ENCODE measurements around the gene SIVA1. TPM values are rescaled to one million over a fixed set of nuclear protein-coding genes. Genes with fewer than 3 reads are reported as not detected.

The SIVA1 gene
- total RNA-seq, 1 experiment from 2014 or later: 105 TPM

DNA sequence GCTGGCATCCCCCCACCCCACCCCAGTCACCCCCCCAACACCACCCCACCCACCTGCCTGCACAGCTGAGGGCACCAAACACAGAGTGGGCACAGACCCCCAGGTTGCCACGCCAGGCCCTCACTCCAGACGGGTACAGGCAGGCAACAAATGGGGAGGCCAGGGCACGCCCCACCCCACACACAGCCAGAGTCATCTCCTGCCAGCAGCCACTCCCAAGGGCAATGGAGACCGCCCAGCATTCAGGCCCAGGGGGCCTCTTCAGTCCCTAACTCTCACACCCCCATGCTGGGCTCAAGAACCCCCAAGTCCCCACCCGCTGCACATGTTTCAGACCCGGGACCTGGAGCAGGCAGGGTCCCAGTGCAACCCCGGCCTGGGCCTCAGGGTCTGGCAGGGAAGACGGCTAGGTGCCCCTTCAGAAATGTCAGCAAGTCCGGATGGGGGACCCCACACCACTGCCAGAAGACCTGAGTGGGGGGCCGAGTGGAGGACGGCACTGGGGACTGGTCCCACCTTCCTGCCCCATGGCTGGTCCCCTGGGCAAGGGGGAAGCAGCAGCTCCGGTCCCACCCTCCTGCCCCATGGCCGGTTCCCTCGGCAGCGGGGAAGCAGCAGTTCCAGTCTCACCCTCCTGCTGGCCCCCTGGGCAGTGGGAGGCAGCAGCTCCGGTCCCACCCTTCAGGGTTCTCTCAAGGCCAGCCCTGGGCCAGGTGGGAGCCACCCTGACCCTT, 30.7 kb downstream of the SIVA1 start:
- intact Hi-C loops (cut with micrococcal nuclease; ENCODE audit: unreplicated experiment): no loop called here
- no TSS peak for BruUV-seq (replicated peaks)
- CTCF ChIA-PET: no interaction called here

GRCh38 chr14:104784218-104784568, 31.2 kb downstream of the SIVA1 start:
- no peaks in the 10 kb centered on the region for H3K27me3 Mint-ChIP-seq (ENCODE audit: insufficient read depth, unreplicated experiment)
- no peaks in the 10 kb centered on the region for H3K9me3 Mint-ChIP-seq (ENCODE audit: unreplicated experiment)
- no peaks in the 10 kb centered on the region for H3K4me1 ChIP-seq
- no peak overlapping the region for H3K27ac Mint-ChIP-seq (ENCODE audit: unreplicated experiment)
- no peak overlapping the region for H3K4me3 Mint-ChIP-seq (ENCODE audit: unreplicated experiment)
- TF ChIP-seq, protein P1, sequence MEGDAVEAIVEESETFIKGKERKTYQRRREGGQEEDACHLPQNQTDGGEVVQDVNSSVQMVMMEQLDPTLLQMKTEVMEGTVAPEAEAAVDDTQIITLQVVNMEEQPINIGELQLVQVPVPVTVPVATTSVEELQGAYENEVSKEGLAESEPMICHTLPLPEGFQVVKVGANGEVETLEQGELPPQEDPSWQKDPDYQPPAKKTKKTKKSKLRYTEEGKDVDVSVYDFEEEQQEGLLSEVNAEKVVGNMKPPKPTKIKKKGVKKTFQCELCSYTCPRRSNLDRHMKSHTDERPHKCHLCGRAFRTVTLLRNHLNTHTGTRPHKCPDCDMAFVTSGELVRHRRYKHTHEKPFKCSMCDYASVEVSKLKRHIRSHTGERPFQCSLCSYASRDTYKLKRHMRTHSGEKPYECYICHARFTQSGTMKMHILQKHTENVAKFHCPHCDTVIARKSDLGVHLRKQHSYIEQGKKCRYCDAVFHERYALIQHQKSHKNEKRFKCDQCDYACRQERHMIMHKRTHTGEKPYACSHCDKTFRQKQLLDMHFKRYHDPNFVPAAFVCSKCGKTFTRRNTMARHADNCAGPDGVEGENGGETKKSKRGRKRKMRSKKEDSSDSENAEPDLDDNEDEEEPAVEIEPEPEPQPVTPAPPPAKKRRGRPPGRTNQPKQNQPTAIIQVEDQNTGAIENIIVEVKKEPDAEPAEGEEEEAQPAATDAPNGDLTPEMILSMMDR (IDR thresholded peaks at IDR 0.05; ENCODE audit: insufficient read depth in 1 of 2, low read depth in 1 of 2, low read length in 1 of 2, severe bottlenecking in 1 of 2, unreplicated experiment in 1 of 2): no peak
- no peak for DNase-seq
- H3K9me3 ChIP-seq: no peaks in the 10 kb centered on the region
- H3K27me3 ChIP-seq (replicated peaks; ENCODE audit: control insufficient read depth, insufficient read depth, low read length): no peaks in the 10 kb centered on the region
- no peak overlapping the region for H3K4me3 ChIP-seq (ENCODE audit: low read depth, low read length)
- H3K4me1 Mint-ChIP-seq (ENCODE audit: low read depth, unreplicated experiment): no peaks in the 10 kb centered on the region
- POLR2A ChIA-PET: no interaction called here
- no peaks in the 10 kb centered on the region; the same call in 1 of the 2 replicates for H3K36me3 ChIP-seq (ENCODE audit: control insufficient read depth, insufficient read depth, low read length)
- intact Hi-C loops (cut with micrococcal nuclease; ENCODE audit: unreplicated experiment): no loop called here
- peaks cover 6% of the 10 kb centered on the region for H3K36me3 Mint-ChIP-seq (ENCODE audit: insufficient read depth, unreplicated experiment)
- CTCF ChIA-PET: no interaction called here
- BruUV-seq (replicated peaks): no TSS peak

More for the DNA sequence above, 30.7 kb downstream of the SIVA1 start:
- H3K4me3 Mint-ChIP-seq (ENCODE audit: unreplicated experiment): no peak overlapping the region
- no peaks in the 10 kb centered on the region for H3K9me3 Mint-ChIP-seq (ENCODE audit: unreplicated experiment)
- no peaks in the 10 kb centered on the region; the same call in 1 of the 2 replicates for H3K36me3 ChIP-seq (ENCODE audit: control insufficient read depth, insufficient read depth, low read length)
- TF ChIP-seq, protein P1 (IDR thresholded peaks at IDR 0.05; ENCODE audit: insufficient read depth in 1 of 2, low read depth in 1 of 2, low read length in 1 of 2, severe bottlenecking in 1 of 2, unreplicated experiment in 1 of 2): no peak
- H3K4me1 Mint-ChIP-seq (ENCODE audit: low read depth, unreplicated experiment): no peaks in the 10 kb centered on the region
- POLR2A ChIA-PET: no interaction called here
- H3K4me3 ChIP-seq (ENCODE audit: low read depth, low read length): no peak overlapping the region
- no peaks in the 10 kb centered on the region for H3K9me3 ChIP-seq
- no peak for DNase-seq
- peaks cover 6% of the 10 kb centered on the region for H3K36me3 Mint-ChIP-seq (ENCODE audit: insufficient read depth, unreplicated experiment)
- H3K27ac Mint-ChIP-seq (ENCODE audit: unreplicated experiment): no peak overlapping the region
- no peaks in the 10 kb centered on the region for H3K4me1 ChIP-seq
- no peaks in the 10 kb centered on the region for H3K27me3 Mint-ChIP-seq (ENCODE audit: insufficient read depth, unreplicated experiment)
- H3K27me3 ChIP-seq (replicated peaks; ENCODE audit: control insufficient read depth, insufficient read depth, low read length): no peaks in the 10 kb centered on the region

GRCh38 chr14:104784846-104785707, 32.1 kb downstream of the SIVA1 start:
- Mint-ChIP-seq H3K36me3 (ENCODE audit: insufficient read depth, unreplicated experiment) (peaks cover 6% of the 10 kb centered on the region), H3K27me3 (ENCODE audit: insufficient read depth, unreplicated experiment) (no peaks in the 10 kb centered on the region), H3K9me3 (ENCODE audit: unreplicated experiment) (no peaks in the 10 kb centered on the region), H3K4me1 (ENCODE audit: low read depth, unreplicated experiment) (no peaks in the 10 kb centered on the region), H3K27ac (ENCODE audit: unreplicated experiment) (no peak overlapping the region), H3K4me3 (ENCODE audit: unreplicated experiment) (no peak overlapping the region)
- TF ChIP-seq, protein P1 (IDR thresholded peaks at IDR 0.05; ENCODE audit: insufficient read depth in 1 of 2, low read depth in 1 of 2, low read length in 1 of 2, severe bottlenecking in 1 of 2, unreplicated experiment in 1 of 2): no peak
- Histone ChIP-seq H3K36me3 (ENCODE audit: control insufficient read depth, insufficient read depth, low read length) (no peaks in the 10 kb centered on the region), H3K9me3 (no peaks in the 10 kb centered on the region), H3K4me3 (ENCODE audit: low read depth, low read length) (no peak overlapping the region), H3K27me3 (replicated peaks; ENCODE audit: control insufficient read depth, insufficient read depth, low read length) (no peaks in the 10 kb centered on the region), H3K4me1 (no peaks in the 10 kb centered on the region)
- BruUV-seq (replicated peaks): no TSS peak
- no peak for DNase-seq
- intact Hi-C loops (cut with micrococcal nuclease; ENCODE audit: unreplicated experiment): no loop called here
- CTCF ChIA-PET: interaction anchor here (0.6 kb wide), 1 partner anchor 359 kb away, joined by 9 read pairs; no protein-coding TSS in a partner anchor
- POLR2A ChIA-PET: no interaction called here
